ENCODE measurements around the gene UNC5B.
A peak's percentile ranks its signal among the peaks of the same experiment; 100 is the strongest.

The UNC5B gene

DNA sequence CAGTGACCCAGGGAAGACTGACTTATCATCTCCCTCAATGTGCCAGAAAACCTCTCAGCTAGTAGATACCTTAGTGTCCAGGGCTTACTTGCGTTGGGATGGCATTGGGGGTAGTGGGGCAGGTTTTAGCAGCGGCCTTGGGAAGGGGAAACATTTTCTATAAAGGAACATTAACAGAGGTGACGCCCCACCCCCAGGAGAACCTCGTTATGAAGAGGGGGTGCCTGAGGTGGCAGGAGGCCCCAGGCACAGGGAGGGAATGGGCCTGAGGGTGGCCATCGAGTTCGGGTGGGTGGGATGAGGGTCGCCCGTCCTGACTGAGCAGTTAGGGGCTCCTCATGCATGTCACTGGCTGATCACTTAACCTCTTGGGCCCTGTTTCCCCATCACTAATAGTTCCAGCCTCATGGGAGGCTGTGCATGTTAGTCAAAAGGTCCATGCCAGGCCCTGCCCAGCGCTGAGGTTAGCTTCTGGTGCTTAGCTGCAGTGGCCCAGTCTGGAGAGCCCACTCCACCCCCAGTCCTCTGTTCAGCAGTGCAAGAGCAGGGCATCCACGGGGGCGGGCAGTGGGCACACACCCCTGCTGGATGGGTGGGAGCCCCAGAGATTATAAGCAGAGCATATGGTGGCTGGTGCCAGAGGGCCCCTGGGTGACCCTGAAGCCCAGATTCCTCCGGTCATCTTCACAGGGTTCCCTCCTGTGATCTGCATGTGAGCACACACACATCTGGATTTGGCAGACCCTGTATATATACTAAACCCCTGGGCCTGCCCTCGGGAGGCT lies 27.0 kb downstream of the UNC5B start:
- no peak for DNase-seq (ENCODE audit: low read depth, low spot score)

DNA sequence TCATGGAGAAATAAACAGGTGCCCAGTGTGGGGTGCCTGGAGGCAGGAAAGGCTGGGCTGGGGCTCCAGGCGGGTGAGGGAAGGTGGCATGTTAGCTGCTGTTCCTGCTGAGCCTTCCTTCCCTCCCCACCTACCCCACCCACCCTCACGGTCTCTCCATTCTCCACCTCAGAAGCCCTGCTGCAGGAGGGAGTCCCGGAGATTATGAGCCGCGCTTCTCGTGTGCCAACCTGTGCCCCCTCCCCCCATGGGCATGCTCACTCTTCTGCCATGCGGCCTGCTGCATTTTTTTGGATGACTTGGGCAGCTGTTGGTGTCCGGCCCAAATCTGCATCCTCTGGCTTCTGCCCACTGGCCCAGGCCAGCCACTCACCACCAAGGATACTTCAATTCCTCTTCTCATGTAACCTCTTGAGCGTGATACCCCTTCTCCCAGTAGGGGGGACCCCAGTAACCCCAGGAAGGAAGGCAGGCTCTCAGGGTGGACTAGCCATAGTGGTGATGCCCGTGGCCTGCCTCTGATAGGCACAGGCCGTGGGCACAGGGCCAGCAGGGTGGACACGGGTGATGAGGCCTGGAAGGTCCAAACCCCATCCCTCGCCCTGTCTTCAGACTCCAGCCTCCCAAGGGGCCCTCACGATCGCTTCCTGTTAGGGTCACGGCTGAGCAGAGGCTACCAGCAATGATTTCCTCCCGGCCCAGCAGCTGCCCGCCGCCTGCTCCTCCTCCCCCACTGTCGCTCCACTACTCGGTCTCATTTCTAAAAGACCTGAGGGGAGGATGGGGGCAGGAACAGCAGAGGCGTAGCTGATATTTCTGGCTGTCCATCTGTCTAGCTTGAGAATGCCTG lies 27.8 kb downstream of the UNC5B start:
- DNase-seq (ENCODE audit: low read depth, low spot score) = no peak

DNA sequence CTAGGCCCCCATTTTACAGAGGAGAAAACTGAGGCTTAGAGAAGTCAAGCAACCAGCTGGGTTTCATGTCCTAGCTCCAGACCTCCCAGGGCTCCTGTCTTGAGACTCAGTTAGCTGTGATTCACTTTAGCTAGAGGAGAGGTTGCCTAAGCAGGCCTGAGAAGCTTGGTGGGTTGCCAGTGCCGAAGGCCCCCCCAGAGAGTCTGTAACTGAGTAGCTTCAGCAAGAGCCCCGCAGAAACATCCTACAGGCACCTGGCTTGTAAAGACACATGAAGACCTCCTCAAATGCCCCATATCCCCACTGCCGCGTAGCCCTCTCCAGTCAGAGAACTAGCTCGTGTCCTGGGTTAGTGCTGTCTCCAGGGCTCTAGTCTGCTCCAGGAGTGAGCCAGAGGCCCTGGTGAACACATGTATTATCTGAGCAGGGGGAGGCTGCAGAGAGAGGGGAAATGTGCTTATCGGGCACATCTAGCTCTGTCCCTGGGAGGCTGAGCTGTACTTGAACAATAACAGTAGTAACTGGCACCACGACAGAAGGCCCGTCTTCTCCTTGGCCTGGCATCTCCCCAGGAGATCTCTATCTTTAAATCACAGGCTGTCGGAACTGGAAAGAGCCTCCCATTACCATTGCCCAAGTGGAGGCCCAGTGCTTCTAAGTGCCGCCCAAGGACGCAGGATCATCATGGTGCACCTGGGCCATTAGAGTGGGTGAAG lies 28.9 kb downstream of the UNC5B start:
- peak; percentile 48 for DNase-seq (ENCODE audit: low read depth, low spot score)

DNA sequence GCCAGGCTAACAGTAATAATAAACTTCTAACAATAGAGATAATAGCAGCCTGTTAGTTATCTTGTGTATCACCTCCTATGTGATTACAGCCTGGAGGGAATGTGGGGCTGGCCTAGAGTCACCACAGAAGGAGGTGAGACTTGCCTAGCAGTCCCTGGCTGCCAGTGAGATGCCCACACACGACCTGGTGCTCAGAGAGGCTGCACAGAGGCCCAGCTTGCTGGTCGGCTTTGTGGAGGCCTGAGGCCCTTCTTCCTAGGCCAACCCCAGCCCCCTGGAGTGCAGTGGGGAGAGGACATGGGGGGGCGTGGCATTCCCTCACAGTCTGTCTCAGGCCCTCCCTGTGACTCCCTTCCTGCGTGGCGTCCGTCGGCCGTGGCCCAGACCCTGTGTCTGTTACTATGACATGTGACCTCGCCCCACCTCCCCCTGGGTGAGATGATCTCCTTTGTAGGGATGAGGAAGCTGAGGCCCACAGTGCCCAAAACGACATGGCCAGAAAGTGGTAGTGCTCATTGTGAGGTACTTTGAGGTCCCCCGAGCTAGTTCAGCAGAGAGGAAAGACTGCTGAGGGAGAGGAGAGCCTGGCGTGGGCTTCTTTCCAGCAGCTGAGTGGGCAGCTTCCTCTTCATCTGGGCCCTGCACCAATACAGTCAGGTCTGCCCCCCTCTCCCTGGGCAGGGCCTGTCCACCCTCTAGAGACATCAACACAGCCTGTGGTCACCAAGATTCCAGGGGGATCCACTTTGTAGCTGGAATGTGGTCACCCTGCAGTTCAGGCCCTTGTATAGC lies 29.7 kb downstream of the UNC5B start:
- no peak for DNase-seq (ENCODE audit: low read depth, low spot score)

DNA sequence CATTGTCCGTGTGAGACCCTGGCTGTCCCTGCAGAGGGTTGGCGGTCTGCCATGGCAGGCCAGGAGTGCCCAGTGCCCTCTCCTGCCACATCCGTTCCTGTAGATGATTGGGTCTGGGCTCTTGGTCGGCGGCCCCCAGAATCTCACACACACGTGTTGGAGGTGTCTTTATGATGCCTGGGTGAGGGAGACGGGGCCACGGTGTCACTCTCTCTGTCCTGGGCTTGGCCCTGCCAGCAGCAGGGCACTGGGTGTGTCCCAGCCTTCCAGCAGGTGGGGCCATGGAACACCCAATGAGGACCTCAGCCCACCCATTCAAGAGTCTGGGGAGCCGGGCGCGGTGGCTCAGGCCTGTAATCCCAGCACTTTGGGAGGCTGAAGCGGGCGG lies 30.2 kb downstream of the UNC5B start:
- no peak for DNase-seq (ENCODE audit: low read depth, low spot score)

DNA sequence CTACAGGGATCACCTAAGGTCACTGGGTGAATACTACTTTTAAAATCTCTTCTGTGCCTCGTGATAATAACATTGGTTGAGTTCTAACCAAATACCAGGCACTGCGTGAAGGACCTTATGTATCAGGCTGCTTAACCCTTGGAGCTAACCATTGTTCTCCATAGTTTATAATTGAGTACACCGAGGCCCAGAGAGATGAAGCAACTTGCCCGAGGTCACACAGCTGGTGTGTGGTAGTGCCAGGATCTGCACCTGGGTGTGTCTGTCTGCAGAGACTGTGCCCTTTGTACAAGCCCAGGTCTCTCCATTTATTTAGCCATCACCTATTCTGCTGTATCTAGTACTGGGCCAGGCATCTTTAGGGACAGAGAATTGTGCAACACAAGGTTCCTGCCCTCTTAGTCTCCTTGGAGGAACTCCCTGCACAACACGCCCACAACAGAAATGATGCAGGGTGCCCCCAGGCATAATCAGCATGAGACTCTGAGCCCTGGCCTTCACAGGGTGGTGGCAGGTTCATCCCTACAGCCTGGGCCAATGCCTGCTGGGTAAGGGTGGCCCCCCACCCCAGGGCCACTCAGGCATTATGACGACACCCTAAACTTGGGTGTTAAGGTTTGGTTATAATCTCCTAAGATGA lies 31.5 kb downstream of the UNC5B start:
- DNase-seq (ENCODE audit: low read depth, low spot score) = no peak

DNA sequence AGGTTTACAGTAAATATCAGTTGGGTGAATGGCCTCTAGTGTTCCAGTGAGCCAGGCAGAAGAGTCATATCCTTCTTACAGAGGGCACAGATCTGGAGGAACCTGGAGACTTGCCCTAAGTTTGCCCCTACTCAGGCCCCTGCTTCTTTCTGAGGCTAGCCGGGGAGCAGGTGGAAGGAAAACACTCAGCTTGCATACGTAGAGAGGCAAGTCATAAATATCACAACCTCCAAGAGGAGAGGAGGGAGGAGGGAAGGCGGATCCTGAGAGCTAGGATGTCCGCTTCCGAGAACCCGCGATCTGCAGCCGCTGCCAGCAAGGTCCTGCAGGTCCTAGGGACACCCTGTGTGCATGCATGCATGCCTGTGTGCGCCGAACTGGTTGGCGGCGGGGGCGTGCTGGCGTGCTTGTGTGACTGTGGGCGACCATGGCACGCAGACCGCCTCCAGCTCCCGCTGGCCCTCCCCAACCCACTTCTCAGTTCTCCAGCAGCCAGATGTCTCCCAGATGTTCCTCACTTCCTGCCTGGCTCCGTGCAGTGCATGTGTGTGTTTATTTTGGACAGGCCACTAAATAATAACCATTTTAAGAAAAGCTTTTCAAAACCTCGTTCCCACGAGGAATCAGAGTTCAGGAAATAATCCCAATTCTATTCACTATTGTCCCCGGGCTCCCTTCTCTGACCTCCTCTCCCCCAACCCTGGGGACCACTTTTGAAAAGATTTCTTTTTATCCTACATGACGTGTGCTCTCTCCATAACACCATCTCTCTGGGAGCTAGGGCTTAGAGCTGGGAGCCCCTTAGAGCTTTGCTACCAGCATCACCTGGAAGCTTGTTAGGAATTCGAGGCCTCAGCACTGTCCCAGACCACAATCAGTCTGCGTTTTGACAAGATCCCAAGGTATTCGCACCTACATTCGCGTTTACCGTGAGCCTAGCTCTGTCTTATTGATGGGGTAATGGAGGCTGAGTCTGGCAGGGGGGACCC lies 32.4 kb downstream of the UNC5B start:
- peak; percentile 90 for DNase-seq (ENCODE audit: low read depth, low spot score)

DNA sequence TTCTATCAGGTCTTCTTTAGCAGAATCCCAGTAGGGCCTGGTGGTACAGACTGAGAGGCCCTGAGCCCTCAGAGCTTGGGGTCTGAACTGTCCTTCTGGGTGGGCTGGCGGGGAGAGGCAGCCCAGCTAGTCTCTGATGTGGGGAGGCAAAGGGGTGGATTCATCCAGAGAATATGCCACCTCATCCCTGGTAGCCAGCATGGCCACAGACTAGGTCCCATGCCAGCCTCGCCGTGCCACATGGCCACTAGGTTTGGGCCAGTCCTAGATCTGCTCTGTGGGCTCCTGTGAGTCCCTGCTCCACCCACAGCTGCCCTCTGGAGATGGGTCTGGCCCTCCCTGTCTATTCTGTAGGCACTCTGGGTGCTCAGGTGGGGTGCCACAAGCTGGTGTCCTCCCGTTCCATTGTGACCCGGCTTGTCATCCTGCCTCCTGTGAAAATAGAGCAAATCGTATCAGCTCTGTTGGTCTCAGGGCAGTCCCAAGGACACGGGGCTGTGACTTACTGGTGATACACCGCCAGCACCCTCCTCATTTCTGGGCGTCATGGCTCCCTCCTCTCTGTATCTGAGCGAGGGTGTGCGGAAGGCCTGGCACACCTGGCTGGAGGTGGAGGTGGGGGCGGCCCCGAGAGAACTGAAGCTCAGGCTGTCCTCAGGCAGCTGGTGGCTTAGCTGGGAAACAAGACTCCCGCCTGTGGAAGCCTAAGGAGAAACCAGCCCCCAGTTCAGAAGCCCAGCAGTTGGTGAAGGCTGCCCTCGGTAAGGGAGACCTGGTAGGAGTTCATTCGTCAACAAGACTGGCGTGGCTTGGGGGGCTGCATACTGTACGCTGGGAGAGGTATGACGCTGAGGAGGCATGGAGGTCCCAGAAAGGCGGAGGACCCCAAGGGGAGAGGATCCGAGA lies 33.3 kb downstream of the UNC5B start:
- DNase-seq (ENCODE audit: low read depth, low spot score) = no peak

DNA sequence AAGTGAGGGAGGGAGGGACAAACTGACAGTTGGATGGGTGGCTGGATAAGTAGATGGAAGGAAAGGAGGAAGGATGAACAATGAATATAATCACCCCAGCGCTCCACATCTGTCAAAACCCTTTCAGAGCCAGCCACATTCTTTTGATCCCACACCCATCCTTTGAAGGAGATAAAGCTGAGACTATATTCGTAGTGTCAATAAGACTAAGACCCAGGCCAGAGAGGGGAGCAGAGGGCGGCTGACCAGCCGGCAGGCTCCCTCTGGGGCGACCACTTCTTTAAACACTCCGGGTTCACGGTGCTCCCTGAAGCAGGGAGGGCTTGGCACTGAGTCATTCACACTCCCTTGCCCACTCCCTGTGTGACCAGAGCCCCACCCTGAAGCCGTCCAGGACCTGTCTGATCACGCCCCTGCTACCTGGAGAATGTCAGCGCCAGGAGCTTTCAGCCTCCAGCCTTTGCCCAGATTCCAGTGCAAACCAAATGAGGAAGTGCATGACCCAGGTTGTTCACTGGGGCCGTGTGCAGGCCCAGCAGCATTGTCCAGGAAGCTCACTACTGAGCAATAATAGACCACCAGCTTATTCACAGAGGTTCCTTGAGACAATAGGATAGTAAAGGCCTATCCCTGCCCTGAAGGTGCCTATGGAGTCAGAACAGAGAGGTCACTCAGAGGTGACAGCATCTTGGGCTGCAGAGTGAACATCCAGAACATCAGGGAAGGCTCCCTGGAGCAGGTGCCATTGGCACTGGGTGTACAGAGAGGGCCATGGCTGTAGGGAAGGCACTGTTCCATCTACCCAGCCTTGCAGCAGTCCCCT lies 34.4 kb downstream of the UNC5B start:
- DNase-seq (ENCODE audit: low read depth, low spot score) = no peak

DNA sequence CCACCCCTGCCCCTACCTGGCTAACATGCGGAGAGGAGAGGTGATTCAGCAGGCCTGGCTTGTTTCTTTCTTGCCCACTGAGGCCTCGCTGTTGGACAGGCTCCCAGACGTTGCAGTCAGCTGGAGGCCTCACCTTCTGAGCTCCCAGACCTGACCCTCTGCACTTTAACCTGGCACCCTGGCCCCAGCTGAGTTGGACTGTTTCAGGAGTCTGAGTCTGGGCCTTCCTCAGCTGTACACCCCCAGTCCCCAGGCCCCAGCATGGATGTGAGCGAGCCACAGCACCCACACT lies 35.0 kb downstream of the UNC5B start:
- no peak for DNase-seq (ENCODE audit: low read depth, low spot score)

DNA sequence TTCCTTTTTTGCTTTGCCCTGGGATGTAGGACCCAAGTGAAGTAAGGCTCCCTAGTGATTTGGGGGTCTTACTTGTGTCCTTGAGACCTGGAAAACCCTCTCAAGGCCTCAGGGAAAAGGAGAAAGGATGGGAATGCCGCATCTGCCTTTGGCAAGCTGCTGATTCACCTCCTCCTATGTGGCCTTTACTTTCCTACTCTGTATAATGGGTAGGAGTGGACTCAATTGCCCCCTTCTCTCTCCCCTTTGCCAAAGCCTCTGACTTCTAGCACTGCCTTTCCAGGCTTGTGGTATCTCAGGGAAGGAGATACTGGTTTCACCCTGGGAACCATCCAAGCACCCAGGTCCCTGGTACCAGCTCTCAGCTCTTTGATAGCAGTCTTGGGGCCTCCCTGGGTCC lies 35.4 kb downstream of the UNC5B start:
- no peak for DNase-seq (ENCODE audit: low read depth, low spot score)

DNA sequence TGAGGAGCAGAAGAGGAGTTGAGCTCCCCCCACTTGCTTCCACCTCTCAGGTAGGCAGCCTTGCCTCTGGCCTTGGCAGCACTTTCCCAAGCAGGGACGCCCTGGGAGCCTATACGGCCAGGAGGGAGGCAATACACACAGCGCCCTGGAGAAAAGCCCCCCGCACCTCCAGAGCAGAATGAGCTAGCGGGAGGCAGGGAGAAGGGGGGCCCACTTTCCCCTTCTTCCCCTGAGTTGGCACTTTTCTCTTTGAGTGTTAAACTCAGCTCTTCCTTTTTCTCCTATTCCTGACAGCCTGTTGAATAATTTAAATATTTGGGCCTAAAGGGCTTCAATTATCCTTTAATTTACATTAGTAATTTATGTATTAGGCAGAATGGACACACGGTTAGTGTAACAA lies 35.8 kb downstream of the UNC5B start:
- no peak for DNase-seq (ENCODE audit: low read depth, low spot score)

DNA sequence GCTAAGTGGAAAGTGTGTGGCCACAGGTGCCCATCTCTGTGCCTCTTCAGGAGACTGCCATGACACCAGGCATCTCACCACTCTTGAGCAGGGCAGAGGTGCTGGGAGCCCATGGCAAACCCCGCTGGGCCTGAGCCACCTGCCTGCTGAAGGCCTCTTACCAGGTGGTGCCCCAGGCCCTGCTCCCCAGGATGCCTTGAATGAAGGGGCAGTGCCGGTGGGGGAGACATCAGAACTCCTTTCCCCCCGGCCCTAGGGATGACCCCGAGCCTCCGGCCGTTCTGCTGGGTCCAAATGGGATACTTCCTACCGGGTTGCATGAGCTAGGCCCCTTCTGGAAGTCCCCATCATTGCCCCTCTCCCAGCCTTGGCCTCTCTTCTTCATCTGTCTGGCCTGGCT lies 37.6 kb downstream of the UNC5B start:
- DNase-seq (ENCODE audit: low read depth, low spot score) = no peak

DNA sequence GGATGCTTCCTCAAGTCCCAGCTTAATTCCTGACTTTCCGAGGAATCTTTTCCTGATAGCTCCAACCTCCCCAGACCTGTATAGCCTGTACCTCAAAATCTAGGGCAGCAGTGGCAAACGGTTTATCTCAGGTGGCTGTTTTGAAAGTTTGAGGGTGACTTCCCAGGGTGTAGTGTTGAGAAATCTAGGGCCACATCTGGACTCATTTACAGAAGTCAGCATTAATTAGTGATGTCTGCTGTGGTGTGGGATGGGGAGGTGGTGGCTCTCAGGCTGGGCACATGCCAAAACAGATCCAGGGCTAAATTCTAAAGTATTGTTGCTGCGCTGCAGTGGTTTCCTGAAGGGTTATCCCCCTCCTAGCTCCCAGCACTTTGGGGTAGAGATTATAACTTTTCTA lies 38.0 kb downstream of the UNC5B start:
- DNase-seq (ENCODE audit: low read depth, low spot score) = no peak

DNA sequence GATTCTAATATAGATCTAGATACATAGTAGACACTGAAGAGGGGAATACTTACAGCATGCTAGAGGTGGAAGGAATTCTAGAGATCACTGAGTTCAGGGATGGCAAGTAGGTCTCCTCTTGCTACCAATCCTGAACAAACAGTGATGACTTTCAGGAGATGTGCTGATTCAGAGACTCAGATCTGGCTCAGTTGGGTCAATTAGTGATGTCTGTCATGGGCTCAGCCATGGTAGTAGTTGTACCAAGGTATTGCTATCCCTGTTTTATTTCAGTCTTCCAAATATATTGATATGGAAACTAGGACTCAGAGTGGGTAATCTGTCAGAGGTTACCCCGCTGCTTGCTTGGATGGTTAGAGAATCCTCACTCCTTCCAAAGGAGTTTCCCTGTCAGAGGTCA lies 38.5 kb downstream of the UNC5B start:
- DNase-seq (ENCODE audit: low read depth, low spot score) = no peak

DNA sequence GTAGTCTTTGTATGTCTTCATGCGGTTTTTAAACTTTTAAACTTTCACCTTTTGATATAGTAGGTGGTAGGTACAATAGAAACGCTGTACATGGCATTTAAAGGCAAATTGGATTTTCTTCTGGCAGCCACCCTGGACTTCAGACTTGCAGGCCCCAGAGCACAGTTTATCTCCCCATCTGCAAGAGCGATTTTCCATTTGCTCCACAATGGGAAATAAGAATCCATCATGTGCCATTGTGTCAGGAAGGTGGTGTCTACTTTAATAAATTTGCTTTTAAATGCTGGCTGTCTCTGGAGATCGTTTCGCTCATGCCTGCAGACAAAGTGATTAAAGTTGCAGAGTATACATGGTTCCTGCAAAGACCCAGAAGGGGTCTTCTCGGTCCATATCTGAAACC lies 38.9 kb downstream of the UNC5B start:
- DNase-seq (ENCODE audit: low read depth, low spot score) = no peak

DNA sequence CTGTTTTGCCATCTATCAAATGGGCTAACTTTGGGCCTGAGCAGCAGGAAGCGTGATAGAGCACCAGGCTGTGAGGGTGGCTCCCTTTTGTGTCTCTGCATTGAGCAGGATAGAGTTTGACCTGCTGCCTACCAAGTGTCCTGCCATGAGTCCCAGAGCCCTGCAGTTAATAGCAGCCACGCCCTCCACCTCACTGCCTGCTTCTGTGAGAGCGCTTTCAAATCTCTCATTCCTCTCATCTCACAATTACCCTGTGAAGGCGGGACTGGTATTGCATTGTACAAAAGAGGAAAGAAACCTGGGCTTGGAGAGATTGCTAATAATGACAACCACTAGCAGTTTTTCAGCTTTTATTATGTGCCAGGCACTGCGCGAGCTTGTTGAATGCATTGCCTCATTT lies 39.9 kb downstream of the UNC5B start:
- no peak for DNase-seq (ENCODE audit: low read depth, low spot score)

All from brain pericyte (primary cell).